ENCODE data around the gene PAQR8.

- no peak for TF ChIP-seq POLR2AphosphoS5 (IDR thresholded peaks at IDR 0.05; ENCODE audit: low read depth, low read length)
- TF ChIP-seq, protein P1, sequence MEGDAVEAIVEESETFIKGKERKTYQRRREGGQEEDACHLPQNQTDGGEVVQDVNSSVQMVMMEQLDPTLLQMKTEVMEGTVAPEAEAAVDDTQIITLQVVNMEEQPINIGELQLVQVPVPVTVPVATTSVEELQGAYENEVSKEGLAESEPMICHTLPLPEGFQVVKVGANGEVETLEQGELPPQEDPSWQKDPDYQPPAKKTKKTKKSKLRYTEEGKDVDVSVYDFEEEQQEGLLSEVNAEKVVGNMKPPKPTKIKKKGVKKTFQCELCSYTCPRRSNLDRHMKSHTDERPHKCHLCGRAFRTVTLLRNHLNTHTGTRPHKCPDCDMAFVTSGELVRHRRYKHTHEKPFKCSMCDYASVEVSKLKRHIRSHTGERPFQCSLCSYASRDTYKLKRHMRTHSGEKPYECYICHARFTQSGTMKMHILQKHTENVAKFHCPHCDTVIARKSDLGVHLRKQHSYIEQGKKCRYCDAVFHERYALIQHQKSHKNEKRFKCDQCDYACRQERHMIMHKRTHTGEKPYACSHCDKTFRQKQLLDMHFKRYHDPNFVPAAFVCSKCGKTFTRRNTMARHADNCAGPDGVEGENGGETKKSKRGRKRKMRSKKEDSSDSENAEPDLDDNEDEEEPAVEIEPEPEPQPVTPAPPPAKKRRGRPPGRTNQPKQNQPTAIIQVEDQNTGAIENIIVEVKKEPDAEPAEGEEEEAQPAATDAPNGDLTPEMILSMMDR (IDR thresholded peaks at IDR 0.05): no peak
- TF ChIP-seq EZH2phosphoT487 (IDR thresholded peaks at IDR 0.05; ENCODE audit: borderline replicate concordance, low read depth): no peak
- TF ChIP-seq GABPA (IDR thresholded peaks at IDR 0.05; ENCODE audit: low read depth): no peak
- no peak for TF ChIP-seq RCOR1 (IDR thresholded peaks at IDR 0.05; ENCODE audit: low read length)
- no peak for TF ChIP-seq ELF1 (IDR thresholded peaks at IDR 0.05)
- no peak for TF ChIP-seq RFX5 (IDR thresholded peaks at IDR 0.05; ENCODE audit: low read length)
- TF ChIP-seq YY1 (IDR thresholded peaks at IDR 0.05; ENCODE audit: low read depth): no peak
- TF ChIP-seq TEAD4 (IDR thresholded peaks at IDR 0.05; ENCODE audit: borderline replicate concordance, insufficient read depth): no peak
- no peak for TF ChIP-seq RAD21 (IDR thresholded peaks at IDR 0.05; ENCODE audit: low read length)
- TF ChIP-seq NRF1 (IDR thresholded peaks at IDR 0.05; ENCODE audit: low read depth, low read length): no peak
- TF ChIP-seq, protein P2, sequence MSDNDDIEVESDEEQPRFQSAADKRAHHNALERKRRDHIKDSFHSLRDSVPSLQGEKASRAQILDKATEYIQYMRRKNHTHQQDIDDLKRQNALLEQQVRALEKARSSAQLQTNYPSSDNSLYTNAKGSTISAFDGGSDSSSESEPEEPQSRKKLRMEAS (IDR thresholded peaks at IDR 0.05; ENCODE audit: low read depth): no peak
These were observed 31.8 kb downstream of the PAQR8 start for GRCh38 chr6:52393780-52394179.
